SKM-1 treated with dmso at 0.1 percent for 144 hours (cell line): ENCODE measurements around the gene ACSL5.
A peak's percentile ranks its signal among the peaks of the same experiment; 100 is the strongest.
"Not testable (repeated sequence)": the region's sequence is repeated elsewhere in the genome, so short reads cannot be mapped to it uniquely, and the experiment has no call there.

Experiments
- DNase-seq: peaks from one replicate; lab custom pipeline; 2025; ENCODE audit not compliant: unreplicated experiment; lab: John Stamatoyannopoulos, UW

The ACSL5 gene

DNA sequence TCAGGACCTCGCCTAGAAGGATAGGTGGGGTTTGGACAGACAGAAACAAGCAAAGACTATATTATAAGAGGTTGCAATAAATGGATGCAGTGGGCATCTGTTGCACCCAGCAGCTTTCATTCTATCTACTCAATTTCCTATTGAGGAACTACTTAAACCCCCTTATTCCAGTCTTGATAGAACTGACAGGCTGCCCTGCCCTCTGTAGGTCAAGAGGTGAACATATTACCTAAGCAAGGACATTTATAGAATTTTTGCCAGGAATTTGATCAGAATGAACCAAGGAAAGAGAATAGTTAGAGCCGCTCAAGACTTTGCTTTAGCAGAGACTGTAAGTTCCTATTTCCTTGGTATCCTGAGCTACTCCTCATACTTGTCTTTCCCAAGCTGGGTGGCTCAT is 82.6 kb downstream of the ACSL5 start:
- DNase-seq: no peak

- DNase-seq: no peak
Measured at GRCh38 chr10:112460366-112460765, 86.5 kb downstream of the ACSL5 start.

DNA sequence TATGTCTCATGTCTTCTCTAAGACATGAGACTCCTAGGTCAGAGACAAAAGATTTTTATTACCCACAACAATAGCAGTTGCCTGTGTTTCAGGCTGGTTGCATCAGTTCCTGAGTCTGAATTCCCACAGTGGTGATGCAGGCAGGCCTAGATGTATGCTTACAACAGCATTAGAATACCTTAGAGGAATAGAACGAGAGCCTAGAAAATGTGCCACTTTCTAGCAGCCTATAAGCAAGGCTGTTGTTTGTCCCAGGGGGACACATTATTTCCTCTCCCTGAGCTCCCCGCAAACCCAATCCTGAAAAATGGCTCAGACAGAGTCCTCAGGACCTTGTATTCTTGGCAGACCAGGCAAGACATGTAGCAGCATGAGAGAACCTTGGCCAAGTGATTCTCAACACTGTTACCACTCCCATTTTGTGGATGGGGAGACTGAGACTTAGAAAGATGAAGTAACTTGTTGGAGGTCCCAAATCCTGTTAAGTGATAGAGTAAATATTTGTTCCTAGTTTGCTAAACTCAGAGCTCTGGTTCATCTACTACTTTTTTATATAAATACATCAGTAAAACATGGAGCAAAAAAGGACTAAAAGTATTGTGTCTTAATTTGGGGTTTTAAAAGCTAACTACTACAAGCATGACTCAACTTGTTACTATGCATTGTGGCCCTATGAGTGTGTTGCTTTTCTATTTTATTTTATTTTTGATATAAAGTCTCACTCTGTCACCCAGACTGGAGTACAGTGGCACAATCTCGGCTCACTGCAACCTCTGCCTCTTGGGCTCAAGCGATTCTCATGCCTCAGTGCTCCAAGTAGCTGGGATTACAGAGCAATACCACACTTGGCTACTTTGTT is 87.3 kb downstream of the ACSL5 start:
- no peak for DNase-seq

- DNase-seq: not testable (repeated sequence)
Measured at GRCh38 chr10:112464074-112464473, 90.2 kb downstream of the ACSL5 start.

DNA sequence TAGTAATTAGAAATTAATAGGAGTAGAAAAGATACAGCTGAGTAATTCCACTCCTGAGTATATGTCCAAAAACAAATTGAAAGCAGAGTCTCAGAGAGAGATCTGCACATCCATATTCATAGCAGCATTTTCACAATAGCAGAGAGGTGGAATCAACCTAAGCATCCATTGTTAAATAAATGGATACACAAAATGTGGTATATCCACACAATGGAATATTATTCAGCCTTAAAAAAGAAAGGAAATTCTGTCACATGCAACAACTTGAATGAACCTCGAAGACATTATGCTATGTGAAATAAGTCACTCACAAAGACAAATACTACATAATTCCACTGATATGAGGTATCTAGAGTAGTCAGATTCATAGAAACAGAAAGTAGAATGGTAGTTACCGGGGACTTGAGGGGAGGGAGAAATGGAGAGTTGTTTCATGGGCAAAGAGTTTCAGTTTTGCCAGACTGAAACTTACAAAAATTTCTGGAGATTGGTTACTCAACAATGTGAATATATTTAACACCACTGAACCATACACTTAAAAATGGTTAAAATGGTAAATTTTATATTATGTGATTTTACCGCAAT is 91.5 kb downstream of the ACSL5 start:
- DNase-seq: no peak

- DNase-seq: no peak
Measured at GRCh38 chr10:112466802-112467201, 92.9 kb downstream of the ACSL5 start.

GRCh38 chr10:112467541-112468075 is 93.7 kb downstream of the ACSL5 start:
- DNase-seq: no peak

DNA sequence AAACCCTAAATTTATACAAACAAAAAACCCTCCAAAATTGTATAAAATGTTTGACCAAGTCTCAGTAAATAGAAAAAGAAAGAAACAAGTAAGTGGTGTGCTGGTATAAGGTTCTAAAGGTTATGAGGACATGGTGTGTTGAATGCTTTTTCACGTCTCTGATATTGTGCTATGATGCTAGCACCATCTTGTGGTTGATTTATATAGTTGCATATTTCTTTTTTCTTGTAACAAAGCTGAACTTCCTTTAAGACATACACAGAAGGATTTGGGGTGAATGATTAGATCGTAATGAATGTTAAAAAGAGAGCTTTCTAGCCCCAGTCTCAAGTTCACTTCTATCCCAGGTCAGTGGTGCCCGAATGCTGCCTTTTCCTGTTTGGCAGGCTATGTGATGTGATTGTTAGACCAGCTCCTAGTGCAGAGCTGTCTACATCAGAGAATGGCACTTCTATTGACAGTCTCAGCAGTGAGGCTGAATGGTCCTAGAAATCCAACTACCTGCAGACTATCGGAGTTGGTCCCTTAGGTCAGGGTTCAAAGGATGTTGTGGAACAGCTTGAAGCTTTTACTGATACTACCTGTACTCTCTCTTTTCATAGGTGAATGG is 98.1 kb downstream of the ACSL5 start:
- peak; percentile 39 for DNase-seq

- no peak for DNase-seq
Measured at GRCh38 chr10:112475575-112476218, 101.8 kb downstream of the ACSL5 start.
